Stimulated activated memory B cell treated with anti-CD40 and anti-IgM and Interleukin-4, amounts not matched to agents 10 μg/mL and 1 μg/mL and 100 μg/mL, for 72 hours (primary cell): ENCODE results near the gene TEX26.

Source experiments
- ATAC-seq: fragments of 150-1000 bp; cut with Tn5 transposase; 2 replicates; pipeline ENCODE4 v1.10.0; 2021
- H3K27ac Mint-ChIP-seq: one replicate; pipeline ENCODE4 v1.8.0; 2022; ENCODE audit warnings: mild to moderate bottlenecking, mixed read lengths
- H3K27me3 Mint-ChIP-seq: one replicate; pipeline ENCODE4 v1.8.0; 2022; ENCODE audit warnings: mixed read lengths
- H3K36me3 Mint-ChIP-seq: one replicate; pipeline ENCODE4 v1.8.0; 2022; ENCODE audit warnings: mixed read lengths
- H3K4me1 Mint-ChIP-seq: one replicate; pipeline ENCODE4 v1.8.0; 2022; ENCODE audit warnings: mixed read lengths
- H3K4me3 Mint-ChIP-seq: one replicate; pipeline ENCODE4 v1.8.0; 2022; ENCODE audit warnings: mild to moderate bottlenecking, moderate library complexity, mixed read lengths
- H3K9me3 Mint-ChIP-seq: one replicate; pipeline ENCODE4 v1.8.0; 2022; ENCODE audit warnings: mixed read lengths

Gene TEX26

DNA sequence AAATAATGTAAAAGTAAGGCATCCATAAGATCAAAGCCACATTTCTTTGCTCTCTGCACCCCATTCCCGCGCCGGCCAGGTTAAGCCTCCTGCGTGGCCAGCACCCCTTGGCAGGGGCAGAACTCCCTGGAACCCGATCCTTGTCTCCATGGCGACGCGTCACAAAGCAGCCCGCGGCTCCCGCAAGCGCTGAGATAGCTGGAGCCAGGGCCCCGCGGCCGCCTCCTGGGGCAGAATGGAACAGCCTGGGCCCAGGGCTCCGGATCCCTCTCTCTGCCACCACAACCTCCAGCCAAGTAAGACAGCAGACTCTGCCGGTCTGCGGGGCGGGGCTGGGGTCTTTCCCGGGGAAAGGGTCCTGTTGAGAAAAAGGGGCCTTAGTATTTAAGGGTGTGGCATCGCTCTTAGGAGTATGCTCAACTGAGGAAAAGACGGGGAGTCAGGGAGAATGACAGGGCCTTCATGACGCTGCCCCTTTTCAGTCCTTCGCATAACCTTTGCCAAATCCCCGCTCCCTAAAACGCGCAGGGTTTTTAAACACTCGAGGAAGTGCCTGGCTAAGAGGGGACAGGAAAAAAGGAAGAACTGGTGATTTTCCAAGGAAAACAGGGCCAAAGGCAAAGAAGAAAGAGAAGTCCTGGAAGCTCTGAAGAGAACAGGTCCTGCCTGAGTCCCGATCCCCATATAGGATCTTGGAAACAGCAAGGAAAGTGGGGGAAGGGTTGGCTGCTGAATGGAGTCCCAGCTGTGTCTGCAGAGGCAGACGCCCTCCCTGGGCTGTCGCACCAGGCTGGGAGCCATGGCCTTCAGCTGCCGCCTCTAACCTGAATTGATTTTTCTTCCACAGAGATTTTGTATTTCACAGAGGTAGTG, at the start of gene TEX26:
TEX26 (plus strand) TSS at position 176 of the 873 bp plus-strand sequence; CDS start at position 236, 60 bp downstream.
- no peak within 1 kb of the TSS for H3K27ac Mint-ChIP-seq
- no peak for ATAC-seq
- peaks cover 49% of the 10 kb centered on the region for H3K27me3 Mint-ChIP-seq
- no peaks in the 10 kb centered on the region for H3K4me1 Mint-ChIP-seq
- H3K4me3 Mint-ChIP-seq, result no peak within 1 kb of the TSS
- no peaks in the 10 kb centered on the region for H3K36me3 Mint-ChIP-seq
- peaks cover 5% of the 10 kb centered on the region for H3K9me3 Mint-ChIP-seq

GRCh38 chr13:30882996-30883766, 49.3 kb upstream of the TEX26 start:
- Mint-ChIP-seq H3K36me3 (no peaks in the 10 kb centered on the region), H3K27me3 (peaks cover 33% of the 10 kb centered on the region), H3K27ac (no peak overlapping the region), H3K9me3 (peaks cover 3% of the 10 kb centered on the region), H3K4me3 (no peak overlapping the region), H3K4me1 (no peaks in the 10 kb centered on the region)
- ATAC-seq, result no peak

DNA sequence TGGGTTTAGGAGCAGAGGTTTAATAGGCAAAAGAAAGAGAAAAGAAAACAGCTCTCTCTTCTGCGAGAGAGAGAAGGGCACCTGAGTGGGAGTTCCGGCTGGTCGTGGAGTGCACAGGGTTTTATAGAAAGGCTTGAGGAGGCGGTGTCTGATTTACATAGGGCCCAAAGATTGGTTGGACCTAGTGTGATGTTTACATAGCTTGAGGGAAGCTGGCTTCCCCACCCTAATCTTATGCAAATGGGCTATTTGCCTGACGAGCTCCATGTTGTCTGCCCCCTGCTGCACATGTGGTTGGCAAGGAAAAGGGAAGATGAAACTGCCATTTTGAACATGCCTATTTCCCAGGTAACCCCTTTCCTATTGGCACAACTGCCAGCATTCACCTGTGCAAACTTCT, 47.9 kb upstream of the TEX26 start:
- no peaks in the 10 kb centered on the region for H3K4me1 Mint-ChIP-seq
- no peak for ATAC-seq
- H3K27me3 Mint-ChIP-seq, result peaks cover 37% of the 10 kb centered on the region
- H3K9me3 Mint-ChIP-seq, result peaks cover 3% of the 10 kb centered on the region
- no peak overlapping the region for H3K4me3 Mint-ChIP-seq
- H3K36me3 Mint-ChIP-seq, result no peaks in the 10 kb centered on the region
- H3K27ac Mint-ChIP-seq, result no peak overlapping the region

GRCh38 chr13:30889196-30889690, 43.2 kb upstream of the TEX26 start:
- Mint-ChIP-seq H3K9me3 (peaks cover 2% of the 10 kb centered on the region), H3K4me1 (no peaks in the 10 kb centered on the region), H3K4me3 (no peak overlapping the region), H3K27me3 (peaks cover 30% of the 10 kb centered on the region), H3K27ac (no peak overlapping the region), H3K36me3 (no peaks in the 10 kb centered on the region)
- ATAC-seq, result no peak

GRCh38 chr13:30892966-30893365, 39.5 kb upstream of the TEX26 start:
- H3K27ac Mint-ChIP-seq, result no peak overlapping the region
- H3K4me3 Mint-ChIP-seq, result no peak overlapping the region
- no peaks in the 10 kb centered on the region for H3K36me3 Mint-ChIP-seq
- no peaks in the 10 kb centered on the region for H3K4me1 Mint-ChIP-seq
- no peaks in the 10 kb centered on the region for H3K9me3 Mint-ChIP-seq
- no peak for ATAC-seq
- peaks cover 32% of the 10 kb centered on the region for H3K27me3 Mint-ChIP-seq

GRCh38 chr13:30895773-30896172, 36.7 kb upstream of the TEX26 start:
- no peak for ATAC-seq
- Mint-ChIP-seq H3K27ac (no peak overlapping the region), H3K4me3 (no peak overlapping the region), H3K9me3 (no peaks in the 10 kb centered on the region), H3K4me1 (peaks cover 6% of the 10 kb centered on the region), H3K36me3 (no peaks in the 10 kb centered on the region), H3K27me3 (peaks cover 43% of the 10 kb centered on the region)

GRCh38 chr13:30898070-30898469, 34.4 kb upstream of the TEX26 start:
- no peak for ATAC-seq
- Mint-ChIP-seq H3K4me1 (peaks cover 6% of the 10 kb centered on the region), H3K36me3 (no peaks in the 10 kb centered on the region), H3K27me3 (peaks cover 50% of the 10 kb centered on the region), H3K9me3 (no peaks in the 10 kb centered on the region), H3K4me3 (no peak overlapping the region), H3K27ac (no peak overlapping the region)

DNA sequence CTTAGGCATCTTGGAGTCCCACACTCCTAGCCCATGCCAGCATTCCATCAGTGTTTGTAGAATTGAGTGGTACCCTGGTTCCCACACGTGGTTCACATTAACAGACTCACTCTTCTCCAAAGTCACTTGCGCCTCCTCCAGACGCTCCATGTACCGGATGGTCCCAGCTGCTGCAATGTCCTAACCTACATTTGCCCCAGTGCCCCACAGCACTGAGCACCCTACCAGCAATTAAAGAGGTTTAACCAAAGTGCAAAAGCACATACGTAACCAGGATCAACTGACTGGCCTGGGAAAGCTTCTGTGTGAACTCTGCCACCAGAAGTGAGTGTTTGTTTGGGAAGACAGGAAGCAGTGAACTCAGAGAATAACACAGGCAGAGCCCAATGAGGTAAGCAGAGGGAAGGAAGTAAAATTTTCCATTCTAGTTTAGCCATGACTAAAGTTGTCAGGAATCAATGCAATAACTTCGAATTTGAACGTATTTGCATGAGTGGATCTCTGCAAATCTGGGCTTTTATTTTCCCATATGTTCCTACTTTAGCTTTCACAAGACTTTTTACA, 33.7 kb upstream of the TEX26 start:
- Mint-ChIP-seq H3K27ac (no peak overlapping the region), H3K4me1 (peaks cover 6% of the 10 kb centered on the region), H3K4me3 (no peak overlapping the region), H3K36me3 (no peaks in the 10 kb centered on the region), H3K9me3 (no peaks in the 10 kb centered on the region), H3K27me3 (peaks cover 48% of the 10 kb centered on the region)
- ATAC-seq, result no peak

DNA sequence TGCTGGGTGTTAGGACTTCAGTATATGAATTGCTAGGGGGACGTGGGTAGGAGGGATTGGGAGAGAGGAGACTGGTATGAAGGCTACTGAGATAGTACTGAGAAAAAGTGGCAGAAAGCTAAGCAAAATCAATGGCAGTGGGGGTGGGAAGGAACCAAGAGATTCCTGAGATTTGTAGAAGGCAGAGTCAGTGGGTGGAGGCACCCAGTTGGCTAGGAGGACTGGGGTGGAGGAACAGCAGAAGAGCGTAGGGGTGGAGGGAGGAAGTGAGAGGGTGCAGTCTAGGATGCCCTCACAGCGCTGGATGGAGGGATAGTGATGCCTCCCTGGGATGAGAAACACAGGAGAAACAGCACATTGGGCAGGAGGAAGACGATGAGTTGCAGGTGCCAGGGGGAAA, 32.0 kb upstream of the TEX26 start:
- no peak overlapping the region for H3K4me3 Mint-ChIP-seq

GRCh38 chr13:30900952-30901749, 31.3 kb upstream of the TEX26 start:
- Mint-ChIP-seq H3K36me3 (no peaks in the 10 kb centered on the region), H3K9me3 (no peaks in the 10 kb centered on the region), H3K4me1 (peaks cover 10% of the 10 kb centered on the region), H3K4me3 (no peak overlapping the region), H3K27me3 (peaks cover 64% of the 10 kb centered on the region), H3K27ac (no peak overlapping the region)
- no peak for ATAC-seq

More for the DNA sequence above, 32.0 kb upstream of the TEX26 start:
- Mint-ChIP-seq H3K36me3 (no peaks in the 10 kb centered on the region), H3K9me3 (no peaks in the 10 kb centered on the region), H3K27ac (no peak overlapping the region), H3K27me3 (peaks cover 63% of the 10 kb centered on the region), H3K4me1 (peaks cover 7% of the 10 kb centered on the region)
- peak; percentile 21 for ATAC-seq

DNA sequence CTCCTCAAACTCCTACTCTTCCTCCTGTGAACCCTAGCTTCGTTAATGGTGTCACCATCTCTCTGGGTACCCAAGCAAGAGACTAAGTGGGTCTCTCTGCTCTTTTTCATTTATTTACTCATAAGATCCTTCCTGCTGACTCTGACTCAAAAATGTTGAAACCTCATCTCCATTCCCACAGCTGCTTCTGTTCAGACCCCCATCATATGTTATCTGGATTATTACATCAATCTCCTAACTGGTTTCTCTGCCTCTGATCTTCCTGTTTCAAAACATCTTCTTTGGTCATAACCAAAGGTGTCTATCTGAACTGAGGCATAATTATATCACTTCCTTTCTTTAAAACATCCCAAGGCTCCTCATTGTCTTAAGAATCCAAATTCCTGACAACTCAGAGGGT, 28.4 kb upstream of the TEX26 start:
- Mint-ChIP-seq H3K4me3 (no peak overlapping the region), H3K36me3 (no peaks in the 10 kb centered on the region), H3K9me3 (no peaks in the 10 kb centered on the region), H3K27me3 (peaks cover 64% of the 10 kb centered on the region), H3K27ac (no peak overlapping the region), H3K4me1 (peaks cover 24% of the 10 kb centered on the region)
- ATAC-seq, result no peak

GRCh38 chr13:30905932-30906383, 26.5 kb upstream of the TEX26 start, which contains the start of gene MEDAG:
TSS of gene MEDAG (plus strand) at chr13:30906271. CDS start at chr13:30906516, 245 bp downstream.
- Mint-ChIP-seq H3K4me1 (peaks cover 18% of the 10 kb centered on the region), H3K36me3 (no peaks in the 10 kb centered on the region), H3K27me3 (peaks cover 54% of the 10 kb centered on the region), H3K9me3 (no peaks in the 10 kb centered on the region), H3K4me3 (peak within 1 kb of the TSS; percentile 1), H3K27ac (no peak within 1 kb of the TSS)
- no peak for ATAC-seq

DNA sequence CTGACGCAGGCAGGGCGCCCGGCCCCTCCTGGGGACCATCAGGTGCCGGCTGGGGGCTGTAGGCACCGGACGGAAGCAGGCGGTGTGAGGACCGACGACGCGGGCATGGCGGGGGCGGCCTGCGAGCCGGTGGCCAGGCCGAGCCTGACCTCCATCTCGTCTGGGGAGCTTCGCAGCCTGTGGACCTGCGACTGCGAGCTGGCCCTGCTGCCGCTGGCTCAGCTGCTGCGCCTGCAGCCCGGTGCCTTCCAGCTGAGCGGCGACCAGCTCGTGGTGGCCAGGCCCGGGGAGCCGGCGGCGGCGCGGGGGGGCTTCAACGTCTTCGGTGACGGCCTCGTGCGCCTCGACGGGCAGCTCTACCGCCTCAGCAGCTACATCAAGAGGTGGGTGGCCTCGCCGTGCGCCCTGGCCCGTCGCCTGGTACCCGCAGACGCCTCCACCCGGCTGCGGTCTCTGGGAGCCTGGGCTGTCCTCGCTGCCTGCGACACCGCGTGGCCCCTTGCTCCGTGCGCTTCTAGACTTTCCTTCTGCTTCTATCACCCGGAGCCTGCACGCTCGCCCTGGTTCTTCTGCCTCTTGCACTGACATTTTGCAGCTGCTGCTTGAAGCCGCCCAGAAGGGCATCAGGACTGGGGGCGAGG, 25.9 kb upstream of the TEX26 start:
- H3K9me3 Mint-ChIP-seq, result no peaks in the 10 kb centered on the region
- H3K27ac Mint-ChIP-seq, result no peak overlapping the region
- peaks cover 18% of the 10 kb centered on the region for H3K4me1 Mint-ChIP-seq
- no peaks in the 10 kb centered on the region for H3K36me3 Mint-ChIP-seq
- ATAC-seq, result no peak
- H3K4me3 Mint-ChIP-seq, result no peak overlapping the region
- H3K27me3 Mint-ChIP-seq, result peaks cover 54% of the 10 kb centered on the region
